ENCODE measurements around the gene RPS6KB2.
"Not testable (repeated sequence)": the region's sequence is repeated elsewhere in the genome, so short reads cannot be mapped to it uniquely, and the experiment has no call there.

The RPS6KB2 gene

GRCh38 chr11:67397986-67398660 lies 30.2 kb upstream of the RPS6KB2 start:
- no peak for DNase-seq

- DNase-seq, result no peak
These were observed 29.4 kb upstream of the RPS6KB2 start for GRCh38 chr11:67398661-67399563.

- peak in 1 of 2 experiments; percentile 46 for DNase-seq
These were observed 27.9 kb upstream of the RPS6KB2 start for GRCh38 chr11:67400251-67400941.

- DNase-seq, result no peak
These were observed 27.3 kb upstream of the RPS6KB2 start for GRCh38 chr11:67400942-67401494.

- DNase-seq, result peak; percentile 88 to 90
These were observed 26.7 kb upstream of the RPS6KB2 start, which contains the start of gene PPP1CA for GRCh38 chr11:67401495-67402191. TSS of gene PPP1CA (minus strand) at chr11:67401858. CDS start at chr11:67401782, 76 bp downstream.

- not testable (repeated sequence) for DNase-seq
These were observed 26.0 kb upstream of the RPS6KB2 start for GRCh38 chr11:67402192-67402839.

- not testable (repeated sequence) for DNase-seq
These were observed 25.2 kb upstream of the RPS6KB2 start for GRCh38 chr11:67403085-67403484.

- peak; percentile 68 to 75 for DNase-seq
These were observed 23.6 kb upstream of the RPS6KB2 start for GRCh38 chr11:67404515-67405195.

GRCh38 chr11:67405196-67405567 lies 23.1 kb upstream of the RPS6KB2 start:
- peak in 1 of 2 experiments; percentile 49 for DNase-seq

GRCh38 chr11:67405688-67406339 lies 22.5 kb upstream of the RPS6KB2 start:
- no peak for DNase-seq

- no peak for DNase-seq
These were observed 21.8 kb upstream of the RPS6KB2 start for GRCh38 chr11:67406420-67406968.

GRCh38 chr11:67406969-67407687 lies 21.2 kb upstream of the RPS6KB2 start:
- DNase-seq, result peak in 1 of 2 experiments; percentile 50

- no peak for DNase-seq
These were observed 20.6 kb upstream of the RPS6KB2 start for GRCh38 chr11:67407688-67408163.

GRCh38 chr11:67408437-67409200 lies 19.7 kb upstream of the RPS6KB2 start:
- peak in 1 of 2 experiments; percentile 51 for DNase-seq

- peak; percentile 70 to 80 for DNase-seq
These were observed 19.0 kb upstream of the RPS6KB2 start for GRCh38 chr11:67409261-67409666.

GRCh38 chr11:67409781-67410368 lies 18.4 kb upstream of the RPS6KB2 start:
- peak in 1 of 2 experiments; percentile 38 for DNase-seq

- peak in 1 of 2 experiments; percentile 20 for DNase-seq
These were observed 17.9 kb upstream of the RPS6KB2 start for GRCh38 chr11:67410369-67410831.
